Measurements from ENCODE around the gene SCML1.
"Not testable (repeated sequence)": the region's sequence is repeated elsewhere in the genome, so short reads cannot be mapped to it uniquely, and the experiment has no call there.

Gene SCML1

GRCh38 chrX:17738737-17739535 lies 1.6 kb downstream of the SCML1 start:
- no peak for DNase-seq (ENCODE audit: low read depth)

- DNase-seq (ENCODE audit: low read depth) = no peak
Observed at GRCh38 chrX:17740137-17741122, 3.1 kb downstream of the SCML1 start.

- DNase-seq (ENCODE audit: low read depth) = no peak
Observed at GRCh38 chrX:17741123-17741511, 3.8 kb downstream of the SCML1 start.

GRCh38 chrX:17743913-17744312 lies 6.6 kb downstream of the SCML1 start:
- no peak for DNase-seq (ENCODE audit: low read depth)

GRCh38 chrX:17744896-17745523 lies 7.7 kb downstream of the SCML1 start:
- DNase-seq (ENCODE audit: low read depth) = no peak

GRCh38 chrX:17747692-17748091 lies 10.4 kb downstream of the SCML1 start:
- DNase-seq (ENCODE audit: low read depth) = no peak

- no peak for DNase-seq (ENCODE audit: low read depth)
Observed at GRCh38 chrX:17748684-17749083, 11.4 kb downstream of the SCML1 start.

GRCh38 chrX:17750436-17750835 lies 13.1 kb downstream of the SCML1 start:
- no peak for DNase-seq (ENCODE audit: low read depth)

- no peak for DNase-seq (ENCODE audit: low read depth)
Observed at GRCh38 chrX:17758382-17758781, 21.1 kb downstream of the SCML1 start.

GRCh38 chrX:17759990-17760389 lies 22.7 kb downstream of the SCML1 start:
- DNase-seq (ENCODE audit: low read depth) = no peak

GRCh38 chrX:17767734-17768133 lies 30.4 kb downstream of the SCML1 start:
- no peak for DNase-seq (ENCODE audit: low read depth)

- no peak for DNase-seq (ENCODE audit: low read depth)
Observed at GRCh38 chrX:17768997-17769396, 31.7 kb downstream of the SCML1 start.

GRCh38 chrX:17769701-17770269 lies 32.5 kb downstream of the SCML1 start:
- no peak for DNase-seq (ENCODE audit: low read depth)

- DNase-seq (ENCODE audit: low read depth) = no peak
Observed at GRCh38 chrX:17773221-17773876, 36.1 kb downstream of the SCML1 start.

- DNase-seq (ENCODE audit: low read depth) = no peak
Observed at GRCh38 chrX:17774053-17774452, 36.8 kb downstream of the SCML1 start.

GRCh38 chrX:17778997-17779396 lies 41.7 kb downstream of the SCML1 start:
- DNase-seq (ENCODE audit: low read depth) = no peak

GRCh38 chrX:17779434-17779833 lies 42.1 kb downstream of the SCML1 start:
- no peak for DNase-seq (ENCODE audit: low read depth)

- DNase-seq (ENCODE audit: low read depth) = not testable (repeated sequence)
Observed at GRCh38 chrX:17786554-17787347, 49.5 kb downstream of the SCML1 start.

GRCh38 chrX:17787557-17787956 lies 50.3 kb downstream of the SCML1 start:
- DNase-seq (ENCODE audit: low read depth) = no peak

GRCh38 chrX:17788439-17788838 lies 51.1 kb downstream of the SCML1 start:
- DNase-seq (ENCODE audit: low read depth) = no peak
